DND-41 (cell line): ENCODE results near the gene NPIPB8.
"Not testable (repeated sequence)": the region's sequence is repeated elsewhere in the genome, so short reads cannot be mapped to it uniquely, and the experiment has no call there.

Experiments
- ATAC-seq: fragments of 200-7000 bp; cut with Tn5 transposase; 3 replicates; pipeline ENCODE4 v1.9.1; 2021; ENCODE audit warnings: low read depth; ENCODE audit not compliant: insufficient read depth
- DNase-seq: peaks from one replicate; pipeline ENCODE4 v3.0.0-alpha.2; 2020
- H2AFZ ChIP-seq: 2 replicates; pipeline ENCODE4 v1.6.0; 2012; ENCODE audit warnings: low read depth, low read length
- H3K27ac ChIP-seq: 2 replicates; pipeline ENCODE4 v1.5.1; 2012; ENCODE audit warnings: low read length, inconsistent platforms
- H3K27me3 ChIP-seq: fragments of 200-600 bp; sonication (generic); 2 replicates; pipeline ENCODE4 v1.6.0; 2012; ENCODE audit warnings: low read length, mild to moderate bottlenecking, inconsistent platforms; ENCODE audit not compliant: insufficient read depth, poor library complexity
- H3K36me3 ChIP-seq: 2 replicates; pipeline ENCODE4 v1.5.1; 2012; ENCODE audit warnings: low read length, inconsistent platforms; ENCODE audit not compliant: insufficient read depth
- H3K4me1 ChIP-seq: 2 replicates; pipeline ENCODE4 v1.5.1; 2012; ENCODE audit warnings: mild to moderate bottlenecking, low read length; ENCODE audit not compliant: insufficient read depth
- H3K4me2 ChIP-seq: 2 replicates; pipeline ENCODE4 v1.6.0; 2012; ENCODE audit warnings: mild to moderate bottlenecking, moderate library complexity, low read length, inconsistent platforms; ENCODE audit not compliant: insufficient read depth
- H3K4me3 ChIP-seq, 2 experiments: fragments of 200-600 bp in 1 of 2; shearing (Covaris generic) in 1 of 2; 2 replicates each; pipeline ENCODE4 v1.5.1; 2012 to 2016; ENCODE audit warnings: inconsistent platforms in 2 of 2, low read length in 2 of 2, mild to moderate bottlenecking in 2 of 2, low read depth in 1 of 2, moderate library complexity in 1 of 2
- H3K79me2 ChIP-seq: 2 replicates; pipeline ENCODE4 v1.6.0; 2012; ENCODE audit warnings: low read length, inconsistent platforms; ENCODE audit not compliant: insufficient read depth
- H3K9ac ChIP-seq: 2 replicates; pipeline ENCODE4 v1.6.0; 2012; ENCODE audit warnings: low read depth, mild to moderate bottlenecking, inconsistent platforms, low read length, moderate library complexity
- H3K9me3 ChIP-seq: 2 replicates; pipeline ENCODE4 v1.5.1; 2012; ENCODE audit warnings: low read length, moderate library complexity, mild to moderate bottlenecking, inconsistent platforms; ENCODE audit not compliant: insufficient read depth, severe bottlenecking
- H4K20me1 ChIP-seq: 2 replicates; pipeline ENCODE4 v1.6.0; 2012; ENCODE audit warnings: low read length; ENCODE audit not compliant: insufficient read depth
- CTCF ChIP-seq: IDR thresholded peaks from 2 replicates; pipeline ENCODE4 v1.5.1; 2012; ENCODE audit warnings: borderline replicate concordance, low read length, moderate library complexity, mild to moderate bottlenecking; ENCODE audit not compliant: poor library complexity, severe bottlenecking; ENCODE audit errors: extremely low read depth
- EZH2 ChIP-seq: IDR thresholded peaks from 3 replicates; pipeline ENCODE4 v1.6.1; 2012; ENCODE audit warnings: borderline replicate concordance, low read depth, mild to moderate bottlenecking, moderate library complexity, low read length, inconsistent platforms; ENCODE audit not compliant: severe bottlenecking

NPIPB8 gene

DNA sequence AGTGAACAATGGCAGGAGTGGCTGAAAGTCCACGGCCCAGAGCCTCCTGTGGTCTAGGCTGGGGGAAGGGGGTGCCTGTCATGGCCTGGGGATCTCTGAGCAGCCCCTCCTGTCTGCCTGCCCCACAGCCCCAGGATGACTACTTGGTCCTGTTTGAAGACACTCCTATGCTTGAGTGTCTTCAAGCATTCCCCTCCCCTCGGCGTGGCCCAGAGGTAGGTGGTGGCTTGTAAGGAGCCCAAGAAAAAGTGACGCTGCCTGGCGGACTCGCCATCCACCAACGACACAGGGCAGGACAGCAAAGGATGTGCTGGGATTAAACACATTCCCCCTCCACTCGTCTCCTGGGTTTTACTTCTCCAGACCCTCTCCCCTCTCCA, 33.7 kb upstream of the NPIPB8 start:
- Histone ChIP-seq H3K9me3 (no peaks in the 10 kb centered on the region), H3K79me2 (no peaks in the 10 kb centered on the region), H2AFZ (no peak overlapping the region), H3K4me1 (no peaks in the 10 kb centered on the region), H3K9ac (no peak overlapping the region), H3K27me3 (no peaks in the 10 kb centered on the region), H3K4me3 (no peak overlapping the region), H3K4me2 (no peak overlapping the region), H3K27ac (no peak overlapping the region), H4K20me1 (no peaks in the 10 kb centered on the region), H3K36me3 (no peaks in the 10 kb centered on the region)
- ATAC-seq (no peak), DNase-seq (no peak)
- TF ChIP-seq CTCF: no peak
- TF ChIP-seq EZH2: no peak

- Histone ChIP-seq H3K36me3 (no peaks in the 10 kb centered on the region), H3K27ac (no peak overlapping the region), H3K4me2 (no peak overlapping the region), H4K20me1 (no peaks in the 10 kb centered on the region), H3K27me3 (no peaks in the 10 kb centered on the region), H3K4me3 (no peak overlapping the region), H3K9me3 (no peaks in the 10 kb centered on the region), H3K9ac (no peak overlapping the region), H2AFZ (no peak overlapping the region), H3K79me2 (no peaks in the 10 kb centered on the region), H3K4me1 (no peaks in the 10 kb centered on the region)
- TF ChIP-seq CTCF (no peak), EZH2 (no peak)
- DNase-seq: no peak
- peak; percentile 27; the same call in 1 of the 3 replicates for ATAC-seq
Measured at GRCh38 chr16:28606291-28607115, 31.4 kb upstream of the NPIPB8 start.

DNA sequence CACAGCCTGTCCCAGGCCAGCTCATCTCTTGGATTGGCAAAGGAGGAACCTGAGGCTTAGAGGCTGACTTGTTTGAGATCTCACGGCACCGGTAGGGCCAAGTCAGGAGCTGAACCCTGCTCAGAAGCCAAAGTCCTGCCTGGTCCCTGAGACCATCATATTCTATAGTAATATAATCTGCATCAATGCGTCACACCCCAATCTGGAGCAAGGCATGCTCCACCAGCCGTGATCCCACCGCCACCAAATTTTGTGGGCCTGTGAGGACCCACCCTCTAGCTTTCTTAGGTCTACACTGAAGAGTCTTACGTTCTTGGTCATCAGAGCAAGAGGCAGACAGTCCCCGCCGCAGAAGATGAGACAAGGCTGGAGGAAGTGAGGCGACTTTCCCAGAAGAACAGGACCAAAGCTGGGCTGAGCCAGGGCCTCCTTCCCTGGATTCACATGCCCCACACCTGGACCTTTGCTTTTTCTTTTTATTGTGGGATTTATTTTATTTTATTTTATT, 30.7 kb upstream of the NPIPB8 start:
- H3K4me1 ChIP-seq: no peaks in the 10 kb centered on the region
- no peaks in the 10 kb centered on the region for H3K9me3 ChIP-seq
- H2AFZ ChIP-seq: no peak overlapping the region
- ATAC-seq (no peak), DNase-seq (no peak)
- no peak overlapping the region for H3K4me3 ChIP-seq
- no peaks in the 10 kb centered on the region for H3K79me2 ChIP-seq
- H4K20me1 ChIP-seq: no peaks in the 10 kb centered on the region
- no peak overlapping the region for H3K27ac ChIP-seq
- no peak overlapping the region for H3K9ac ChIP-seq
- H3K27me3 ChIP-seq: no peaks in the 10 kb centered on the region
- TF ChIP-seq CTCF (no peak), EZH2 (no peak)
- H3K4me2 ChIP-seq: no peak overlapping the region
- no peaks in the 10 kb centered on the region for H3K36me3 ChIP-seq

DNA sequence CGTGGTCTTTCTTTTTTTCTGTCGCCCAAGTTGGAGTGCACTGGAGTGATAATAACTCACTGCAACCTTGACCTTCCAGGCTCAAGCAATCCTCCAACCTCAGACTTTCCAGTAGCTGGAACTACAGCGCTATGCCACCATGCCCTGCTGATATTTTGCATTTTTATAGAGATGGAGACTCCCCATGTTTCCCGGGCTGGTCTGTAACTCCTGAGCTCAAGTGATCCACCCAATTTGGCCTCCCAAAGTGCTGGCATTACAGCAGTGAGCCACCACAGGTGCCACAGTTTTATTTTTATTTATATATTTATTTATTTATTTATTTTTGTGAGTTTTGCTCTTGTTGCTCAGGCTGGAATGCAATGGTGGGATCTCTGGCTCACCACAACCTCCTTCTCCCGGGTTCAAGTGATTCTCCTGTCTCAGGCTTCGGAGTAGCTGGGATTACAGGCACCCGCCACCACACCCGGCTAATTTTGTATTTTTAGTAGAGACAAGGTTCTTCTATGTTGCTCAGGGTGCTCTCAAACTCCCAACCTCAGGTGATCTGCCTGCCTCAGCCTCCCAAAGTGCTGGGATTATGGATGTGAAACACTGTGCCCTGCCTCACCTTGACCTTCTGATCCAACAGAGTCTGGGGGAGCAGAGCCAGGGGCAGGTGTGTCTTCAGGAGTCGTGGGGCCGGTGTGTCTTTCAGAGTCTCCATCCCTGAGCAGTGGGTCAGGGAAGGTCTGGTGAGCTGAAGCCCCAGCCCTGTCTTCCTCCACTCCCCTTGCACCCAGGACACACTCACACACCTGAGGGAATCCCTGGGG, 30.0 kb upstream of the NPIPB8 start:
- not testable (repeated sequence) for H3K27ac ChIP-seq

DNA sequence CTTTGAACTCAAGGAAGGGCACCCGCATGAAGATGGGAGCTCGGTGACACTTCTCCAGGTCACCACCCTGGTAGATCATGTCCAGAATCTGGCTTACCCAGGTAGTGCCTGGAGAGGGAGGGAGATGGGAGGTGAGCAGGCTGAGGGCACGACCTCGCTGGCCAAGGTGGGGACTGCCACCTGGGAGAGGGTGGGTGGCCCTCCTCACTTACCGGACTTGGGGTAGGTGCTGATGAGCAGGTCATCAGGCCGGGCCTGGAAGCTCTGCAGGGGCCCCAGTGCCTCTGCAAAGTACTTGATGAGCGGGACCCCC, 29.4 kb upstream of the NPIPB8 start:
- not testable (repeated sequence) for DNase-seq, H3K79me2 ChIP-seq, H3K4me1 ChIP-seq

More for the DNA sequence above, 30.0 kb upstream of the NPIPB8 start:
- not testable (repeated sequence) for H2AFZ ChIP-seq, H3K36me3 ChIP-seq, DNase-seq, H3K9me3 ChIP-seq, H3K27me3 ChIP-seq, H3K4me3 ChIP-seq, H3K79me2 ChIP-seq, H3K4me2 ChIP-seq, H4K20me1 ChIP-seq, H3K9ac ChIP-seq, H3K4me1 ChIP-seq, ATAC-seq

More for the DNA sequence above, 29.4 kb upstream of the NPIPB8 start:
- ATAC-seq, H3K9ac ChIP-seq, H3K4me2 ChIP-seq, H2AFZ ChIP-seq, H4K20me1 ChIP-seq, H3K27ac ChIP-seq, H3K9me3 ChIP-seq, H3K27me3 ChIP-seq, H3K4me3 ChIP-seq, H3K36me3 ChIP-seq: not testable (repeated sequence)
